Effector CD4-positive, alpha-beta T cell (primary cell): ENCODE measurements around the gene SMIM41.

Experiments
- DNase-seq: peaks from one replicate; pipeline ENCODE4 v3.0.0-alpha.2; 2020

Gene SMIM41

GRCh38 chr12:52147964-52148463 lies 68.5 kb downstream of the SMIM41 start:
- DNase-seq = no peak

- DNase-seq = no peak
Measured at GRCh38 chr12:52148464-52149181, 69.1 kb downstream of the SMIM41 start.

- DNase-seq = no peak
Measured at GRCh38 chr12:52149182-52149641, 69.7 kb downstream of the SMIM41 start.

- DNase-seq = no peak
Measured at GRCh38 chr12:52149651-52150241, 70.2 kb downstream of the SMIM41 start.

- DNase-seq = no peak
Measured at GRCh38 chr12:52151153-52151836, 71.8 kb downstream of the SMIM41 start.

GRCh38 chr12:52151837-52152783 lies 72.6 kb downstream of the SMIM41 start:
- peak; percentile 60 for DNase-seq

- DNase-seq = no peak
Measured at GRCh38 chr12:52152905-52153317, 73.4 kb downstream of the SMIM41 start.

GRCh38 chr12:52155048-52155868 lies 75.8 kb downstream of the SMIM41 start:
- DNase-seq = peak; percentile 23

GRCh38 chr12:52156311-52156710 lies 76.8 kb downstream of the SMIM41 start:
- no peak for DNase-seq

GRCh38 chr12:52156757-52157565 lies 77.5 kb downstream of the SMIM41 start:
- peak; percentile 63 for DNase-seq

- DNase-seq = no peak
Measured at GRCh38 chr12:52157566-52158150, 78.2 kb downstream of the SMIM41 start.
